Measurements from ENCODE around the gene CISH.

The CISH gene

GRCh38 chr3:50616770-50617095 lies 5.2 kb upstream of the CISH start:
- peaks cover 65% of the 10 kb centered on the region for H3K4me1 Mint-ChIP-seq
- H3K27me3 Mint-ChIP-seq = no peaks in the 10 kb centered on the region
- H3K9me3 Mint-ChIP-seq = no peaks in the 10 kb centered on the region
- ATAC-seq (replicated peaks; ENCODE audit: extremely low read depth, poor library complexity, severe bottlenecking) (peak; percentile 65), DNase-seq (ENCODE audit: low spot score in 2 of 2) (peak; percentile 94)
- peaks cover 19% of the 10 kb centered on the region for H3K36me3 Mint-ChIP-seq (ENCODE audit: insufficient read depth)
- H3K27ac Mint-ChIP-seq (ENCODE audit: low read depth) = peak overlapping the region; percentile 86
- H3K4me3 Mint-ChIP-seq = peak overlapping the region; percentile 92

- Mint-ChIP-seq H3K27me3 (no peaks in the 10 kb centered on the region), H3K4me3 (peak overlapping the region; percentile 92), H3K36me3 (ENCODE audit: insufficient read depth) (peaks cover 21% of the 10 kb centered on the region), H3K9me3 (no peaks in the 10 kb centered on the region), H3K4me1 (peaks cover 66% of the 10 kb centered on the region), H3K27ac (ENCODE audit: low read depth) (peak overlapping the region; percentile 86)
- peak; percentile 65 to 71 for DNase-seq (ENCODE audit: low spot score in 2 of 2)
- ATAC-seq (replicated peaks; ENCODE audit: extremely low read depth, poor library complexity, severe bottlenecking) = peak; percentile 67
These were observed 4.6 kb upstream of the CISH start for GRCh38 chr3:50616003-50616769.

- ATAC-seq (replicated peaks; ENCODE audit: extremely low read depth, poor library complexity, severe bottlenecking) (no peak), DNase-seq (ENCODE audit: low spot score in 2 of 2) (no peak)
- no peaks in the 10 kb centered on the region for H3K27me3 Mint-ChIP-seq
- H3K36me3 Mint-ChIP-seq (ENCODE audit: insufficient read depth) = peaks cover 22% of the 10 kb centered on the region
- H3K4me3 Mint-ChIP-seq = no peak overlapping the region
- H3K4me1 Mint-ChIP-seq = peaks cover 66% of the 10 kb centered on the region
- H3K27ac Mint-ChIP-seq (ENCODE audit: low read depth) = no peak overlapping the region
- H3K9me3 Mint-ChIP-seq = no peaks in the 10 kb centered on the region
These were observed 3.6 kb upstream of the CISH start for GRCh38 chr3:50615190-50615589.

- H3K9me3 Mint-ChIP-seq = no peaks in the 10 kb centered on the region
- DNase-seq (ENCODE audit: low spot score in 2 of 2) (no peak), ATAC-seq (replicated peaks; ENCODE audit: extremely low read depth, poor library complexity, severe bottlenecking) (no peak)
- no peaks in the 10 kb centered on the region for H3K27me3 Mint-ChIP-seq
- H3K4me3 Mint-ChIP-seq = peak overlapping the region; percentile 97
- H3K27ac Mint-ChIP-seq (ENCODE audit: low read depth) = peak overlapping the region; percentile 98
- H3K4me1 Mint-ChIP-seq = peaks cover 70% of the 10 kb centered on the region
- peaks cover 37% of the 10 kb centered on the region for H3K36me3 Mint-ChIP-seq (ENCODE audit: insufficient read depth)
These were observed 1.6 kb upstream of the CISH start for GRCh38 chr3:50612970-50613846.

GRCh38 chr3:50612234-50612882 lies 784 bp upstream of the CISH start:
- H3K36me3 Mint-ChIP-seq (ENCODE audit: insufficient read depth) = peaks cover 44% of the 10 kb centered on the region

GRCh38 chr3:50610992-50611463 lies 546 bp downstream of the CISH start:
- H3K36me3 Mint-ChIP-seq (ENCODE audit: insufficient read depth) = peaks cover 47% of the 10 kb centered on the region
- peaks cover 81% of the 10 kb centered on the region for H3K4me1 Mint-ChIP-seq
- H3K27ac Mint-ChIP-seq (ENCODE audit: low read depth) = peak overlapping the region; percentile 98
- peak overlapping the region; percentile 97 for H3K4me3 Mint-ChIP-seq
- DNase-seq (ENCODE audit: low spot score in 2 of 2) (no peak), ATAC-seq (replicated peaks; ENCODE audit: extremely low read depth, poor library complexity, severe bottlenecking) (no peak)
- H3K27me3 Mint-ChIP-seq = no peaks in the 10 kb centered on the region
- H3K9me3 Mint-ChIP-seq = no peaks in the 10 kb centered on the region

More at GRCh38 chr3:50612234-50612882, 784 bp upstream of the CISH start:
- H3K4me1 Mint-ChIP-seq = peaks cover 74% of the 10 kb centered on the region
- no peaks in the 10 kb centered on the region for H3K9me3 Mint-ChIP-seq
- H3K27ac Mint-ChIP-seq (ENCODE audit: low read depth) = peak overlapping the region; percentile 98
- peak overlapping the region; percentile 97 for H3K4me3 Mint-ChIP-seq
- no peaks in the 10 kb centered on the region for H3K27me3 Mint-ChIP-seq
- DNase-seq (ENCODE audit: low spot score in 2 of 2) (no peak), ATAC-seq (replicated peaks; ENCODE audit: extremely low read depth, poor library complexity, severe bottlenecking) (no peak)

- Mint-ChIP-seq H3K4me1 (peaks cover 82% of the 10 kb centered on the region), H3K4me3 (peak overlapping the region; percentile 97), H3K27me3 (no peaks in the 10 kb centered on the region), H3K9me3 (no peaks in the 10 kb centered on the region), H3K27ac (ENCODE audit: low read depth) (peak overlapping the region; percentile 98), H3K36me3 (ENCODE audit: insufficient read depth) (peaks cover 49% of the 10 kb centered on the region)
- DNase-seq (ENCODE audit: low spot score in 2 of 2) = no peak
- ATAC-seq (replicated peaks; ENCODE audit: extremely low read depth, poor library complexity, severe bottlenecking) = no peak
These were observed 1.2 kb downstream of the CISH start for GRCh38 chr3:50610181-50610971.

GRCh38 chr3:50609763-50610085 lies 1.9 kb downstream of the CISH start:
- peak overlapping the region; percentile 98 for H3K27ac Mint-ChIP-seq (ENCODE audit: low read depth)
- no peaks in the 10 kb centered on the region for H3K27me3 Mint-ChIP-seq
- ATAC-seq (replicated peaks; ENCODE audit: extremely low read depth, poor library complexity, severe bottlenecking) (no peak), DNase-seq (ENCODE audit: low spot score in 2 of 2) (no peak)
- peak overlapping the region; percentile 97 for H3K4me3 Mint-ChIP-seq
- H3K36me3 Mint-ChIP-seq (ENCODE audit: insufficient read depth) = peaks cover 51% of the 10 kb centered on the region
- no peaks in the 10 kb centered on the region for H3K9me3 Mint-ChIP-seq
- peaks cover 88% of the 10 kb centered on the region for H3K4me1 Mint-ChIP-seq

GRCh38 chr3:50609071-50609762 lies 2.4 kb downstream of the CISH start:
- Mint-ChIP-seq H3K27ac (ENCODE audit: low read depth) (peak overlapping the region; percentile 98), H3K36me3 (ENCODE audit: insufficient read depth) (peaks cover 54% of the 10 kb centered on the region), H3K27me3 (no peaks in the 10 kb centered on the region), H3K4me1 (peaks cover 90% of the 10 kb centered on the region), H3K9me3 (no peaks in the 10 kb centered on the region), H3K4me3 (peak overlapping the region; percentile 97)
- ATAC-seq (replicated peaks; ENCODE audit: extremely low read depth, poor library complexity, severe bottlenecking) (no peak), DNase-seq (ENCODE audit: low spot score in 2 of 2) (no peak)

GRCh38 chr3:50608278-50608677 lies 3.3 kb downstream of the CISH start:
- Mint-ChIP-seq H3K4me3 (peak overlapping the region; percentile 97), H3K27ac (ENCODE audit: low read depth) (peak overlapping the region; percentile 98), H3K4me1 (peaks cover 92% of the 10 kb centered on the region), H3K9me3 (no peaks in the 10 kb centered on the region), H3K36me3 (ENCODE audit: insufficient read depth) (peaks cover 53% of the 10 kb centered on the region), H3K27me3 (no peaks in the 10 kb centered on the region)
- no peak for DNase-seq (ENCODE audit: low spot score in 2 of 2)
- no peak for ATAC-seq (replicated peaks; ENCODE audit: extremely low read depth, poor library complexity, severe bottlenecking)

- Mint-ChIP-seq H3K4me3 (peak overlapping the region; percentile 97), H3K27me3 (no peaks in the 10 kb centered on the region), H3K36me3 (ENCODE audit: insufficient read depth) (peaks cover 55% of the 10 kb centered on the region), H3K9me3 (no peaks in the 10 kb centered on the region), H3K4me1 (peaks cover 96% of the 10 kb centered on the region), H3K27ac (ENCODE audit: low read depth) (peak overlapping the region; percentile 98)
- ATAC-seq (replicated peaks; ENCODE audit: extremely low read depth, poor library complexity, severe bottlenecking) (no peak), DNase-seq (ENCODE audit: low spot score in 2 of 2) (no peak)
These were observed 4.1 kb downstream of the CISH start for GRCh38 chr3:50607271-50608091.

Measured in central memory CD8-positive, alpha-beta T cell (primary cell).